Stimulated activated CD8-positive, alpha-beta memory T cell treated with anti-CD3 and anti-CD28 coated beads, Interleukin-12 subunit alpha, Interleukin-12 subunit beta, amount 100 ng/mL, for 4 hours (primary cell): Measurements from ENCODE around the gene WASHC4.

Experiments
- DNase-seq: peaks from one replicate; pipeline ENCODE4 v3.0.0-alpha.2; 2020; ENCODE audit warnings: low read depth

WASHC4 gene, protein sequence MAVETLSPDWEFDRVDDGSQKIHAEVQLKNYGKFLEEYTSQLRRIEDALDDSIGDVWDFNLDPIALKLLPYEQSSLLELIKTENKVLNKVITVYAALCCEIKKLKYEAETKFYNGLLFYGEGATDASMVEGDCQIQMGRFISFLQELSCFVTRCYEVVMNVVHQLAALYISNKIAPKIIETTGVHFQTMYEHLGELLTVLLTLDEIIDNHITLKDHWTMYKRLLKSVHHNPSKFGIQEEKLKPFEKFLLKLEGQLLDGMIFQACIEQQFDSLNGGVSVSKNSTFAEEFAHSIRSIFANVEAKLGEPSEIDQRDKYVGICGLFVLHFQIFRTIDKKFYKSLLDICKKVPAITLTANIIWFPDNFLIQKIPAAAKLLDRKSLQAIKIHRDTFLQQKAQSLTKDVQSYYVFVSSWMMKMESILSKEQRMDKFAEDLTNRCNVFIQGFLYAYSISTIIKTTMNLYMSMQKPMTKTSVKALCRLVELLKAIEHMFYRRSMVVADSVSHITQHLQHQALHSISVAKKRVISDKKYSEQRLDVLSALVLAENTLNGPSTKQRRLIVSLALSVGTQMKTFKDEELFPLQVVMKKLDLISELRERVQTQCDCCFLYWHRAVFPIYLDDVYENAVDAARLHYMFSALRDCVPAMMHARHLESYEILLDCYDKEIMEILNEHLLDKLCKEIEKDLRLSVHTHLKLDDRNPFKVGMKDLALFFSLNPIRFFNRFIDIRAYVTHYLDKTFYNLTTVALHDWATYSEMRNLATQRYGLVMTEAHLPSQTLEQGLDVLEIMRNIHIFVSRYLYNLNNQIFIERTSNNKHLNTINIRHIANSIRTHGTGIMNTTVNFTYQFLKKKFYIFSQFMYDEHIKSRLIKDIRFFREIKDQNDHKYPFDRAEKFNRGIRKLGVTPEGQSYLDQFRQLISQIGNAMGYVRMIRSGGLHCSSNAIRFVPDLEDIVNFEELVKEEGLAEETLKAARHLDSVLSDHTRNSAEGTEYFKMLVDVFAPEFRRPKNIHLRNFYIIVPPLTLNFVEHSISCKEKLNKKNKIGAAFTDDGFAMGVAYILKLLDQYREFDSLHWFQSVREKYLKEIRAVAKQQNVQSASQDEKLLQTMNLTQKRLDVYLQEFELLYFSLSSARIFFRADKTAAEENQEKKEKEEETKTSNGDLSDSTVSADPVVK

DNA sequence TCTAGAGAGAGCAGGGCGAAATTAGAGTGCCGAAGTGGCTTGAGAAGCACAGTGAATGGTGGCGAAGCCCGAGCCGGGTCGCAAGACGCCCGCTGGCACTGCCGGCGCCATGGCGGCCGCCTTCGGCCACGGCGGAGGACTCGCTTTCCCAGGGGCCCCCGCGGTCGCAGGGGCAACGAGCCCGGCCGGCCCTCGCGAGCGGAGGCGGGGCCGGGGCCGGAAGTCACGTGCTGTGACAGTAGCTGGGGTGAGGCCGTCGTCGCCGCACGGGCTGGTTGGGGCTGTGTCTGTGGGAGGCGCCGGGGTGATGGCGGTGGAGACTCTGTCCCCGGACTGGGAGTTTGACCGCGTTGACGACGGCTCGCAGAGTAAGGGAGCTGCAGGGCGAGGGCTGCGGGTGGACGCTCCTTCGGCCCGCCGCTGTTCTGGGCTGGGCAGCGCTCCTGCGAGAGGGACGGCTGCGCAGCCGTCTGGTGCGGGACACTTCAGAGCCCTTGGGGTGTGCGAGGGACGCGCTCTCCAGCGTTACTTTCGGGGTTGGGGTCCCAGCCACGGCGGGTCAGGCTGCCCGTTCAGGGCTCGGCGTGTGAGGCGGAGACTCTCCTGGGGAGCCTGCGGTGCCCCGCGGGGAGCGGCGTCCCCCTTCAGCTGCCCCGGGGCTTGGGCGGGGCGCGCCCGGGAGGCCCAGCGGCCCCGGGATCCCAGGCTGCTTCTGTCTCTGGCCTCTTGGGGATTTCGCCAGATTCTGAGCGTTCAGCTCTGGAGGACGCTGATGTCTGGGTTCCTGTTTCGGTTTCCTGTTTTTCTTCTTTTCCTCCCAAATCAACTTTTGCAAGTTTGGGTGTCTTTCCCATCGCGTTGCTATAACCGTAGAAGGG is at the start of gene WASHC4:
TSS of gene WASHC4 (plus strand) at position 238 of the 878 bp plus-strand sequence. CDS start at position 308, 70 bp downstream.
- peak; percentile 91 for DNase-seq

DNA sequence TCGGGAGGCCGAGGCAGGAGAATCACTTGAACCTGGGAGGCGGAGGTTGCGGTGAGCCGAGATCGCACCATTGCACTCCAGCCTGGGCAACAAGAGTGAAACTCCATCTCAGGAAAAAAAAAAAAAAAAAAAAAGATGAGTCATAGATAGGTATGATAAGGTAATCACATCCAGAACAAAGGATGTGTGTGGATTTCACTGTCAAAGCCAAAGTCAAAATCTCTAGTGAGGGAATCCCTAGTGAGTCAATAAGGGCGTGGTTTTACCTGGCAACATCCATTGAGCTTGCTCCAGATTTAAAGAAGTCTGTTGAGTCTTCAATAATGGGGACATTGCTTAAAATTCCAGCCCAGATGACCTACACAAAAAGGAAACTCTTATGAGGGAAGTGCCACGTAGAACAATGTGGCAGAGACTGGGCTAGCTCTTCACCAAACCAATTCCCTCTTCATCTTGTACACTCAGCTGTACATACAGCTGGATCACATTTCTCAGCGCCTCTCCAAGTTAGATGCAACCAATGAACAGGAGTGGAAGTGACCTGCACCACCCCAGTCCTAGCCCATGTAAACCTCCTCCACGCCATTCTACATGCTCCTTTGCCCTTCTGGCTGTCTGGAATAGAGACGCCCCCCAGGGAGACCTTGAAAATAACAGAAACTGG is 46.7 kb upstream of the WASHC4 start:
- DNase-seq = no peak

DNA sequence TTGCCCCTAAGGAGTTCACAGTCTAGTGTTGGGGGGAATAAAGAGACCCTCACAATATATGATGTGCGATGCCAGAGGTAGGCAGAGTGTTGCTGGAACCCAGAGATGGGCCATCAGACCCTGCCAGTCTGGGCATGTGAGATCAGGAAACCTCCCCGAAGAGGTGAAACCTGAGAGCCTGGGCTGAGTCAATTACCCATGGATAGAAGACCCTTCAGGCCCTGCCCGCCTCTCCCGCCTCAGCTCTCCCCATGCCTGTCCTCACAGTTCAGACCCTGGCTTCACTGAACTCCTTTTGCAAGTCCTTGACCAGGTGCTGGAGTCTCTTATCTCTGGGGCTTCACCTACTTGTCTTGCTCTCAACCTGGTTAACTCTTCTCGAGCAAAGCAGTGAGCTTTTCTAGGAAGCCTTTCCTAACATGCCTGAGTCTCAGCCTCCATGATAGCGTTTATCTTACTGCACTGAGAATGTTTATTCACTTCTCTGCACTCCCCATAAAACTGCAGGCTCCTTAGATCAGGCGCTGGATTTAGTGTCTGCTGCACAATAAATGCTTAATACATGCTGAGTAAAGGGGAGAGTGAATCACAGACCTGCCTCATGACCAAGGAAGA is 42.9 kb upstream of the WASHC4 start:
- no peak for DNase-seq

DNA sequence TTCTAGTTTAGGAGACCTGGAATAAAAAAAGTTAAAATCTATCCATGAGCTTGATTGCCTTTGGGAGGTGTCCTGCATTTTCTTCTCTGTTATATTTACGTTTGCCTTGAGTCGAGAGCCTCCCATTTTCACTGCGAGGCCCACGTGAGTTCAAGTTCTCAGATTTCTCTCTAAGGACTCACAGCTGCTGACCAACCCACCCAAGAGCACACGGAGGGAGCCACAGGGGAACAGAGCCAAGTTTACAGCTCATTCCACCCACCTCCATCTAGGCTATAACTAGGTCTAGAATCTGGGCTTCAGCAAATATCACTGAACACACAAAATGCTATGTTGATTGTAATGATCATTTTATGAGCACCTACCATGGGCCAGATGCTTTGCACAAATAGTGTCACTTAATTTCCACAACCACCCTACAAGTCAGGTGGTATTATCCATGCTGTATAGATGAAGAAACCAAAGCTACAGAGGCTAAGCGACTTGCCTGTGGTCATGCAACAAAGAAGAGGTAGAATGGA is 40.0 kb upstream of the WASHC4 start:
- DNase-seq = no peak

DNA sequence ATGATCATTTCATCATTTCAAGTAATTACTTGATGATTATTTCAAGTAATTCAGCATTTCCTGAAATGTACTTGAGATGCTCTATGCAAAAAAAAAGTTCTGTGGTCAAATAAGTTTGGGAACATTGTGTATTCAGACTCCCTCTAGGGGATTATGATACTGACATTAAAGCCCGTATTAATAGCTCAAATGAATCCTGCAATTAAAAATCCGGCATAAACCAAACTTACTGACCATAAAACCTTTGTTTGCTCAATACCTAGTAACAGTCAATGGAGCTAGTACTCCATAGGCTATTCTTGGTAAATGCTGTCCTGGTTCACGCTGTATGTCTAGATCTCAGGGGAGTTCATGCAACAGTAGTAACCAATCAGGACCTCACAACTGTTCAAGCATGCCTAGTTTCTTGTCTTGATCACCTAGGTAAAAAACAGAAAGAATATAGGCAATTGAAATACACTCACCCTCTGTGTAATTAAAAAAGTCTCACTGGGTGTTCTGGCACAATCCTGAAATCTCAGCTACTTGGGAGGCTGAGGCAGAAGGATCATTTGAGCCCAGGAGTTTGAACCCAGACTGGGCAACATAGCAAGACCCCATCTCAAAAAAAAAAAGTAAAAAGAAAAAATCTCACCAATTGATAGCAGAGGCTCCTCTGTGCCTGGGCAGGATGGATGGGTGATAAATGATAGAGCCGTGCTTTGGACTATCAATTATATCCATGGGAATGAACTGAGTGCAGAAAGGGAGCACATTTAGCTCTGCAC is 37.4 kb upstream of the WASHC4 start:
- DNase-seq = no peak

DNA sequence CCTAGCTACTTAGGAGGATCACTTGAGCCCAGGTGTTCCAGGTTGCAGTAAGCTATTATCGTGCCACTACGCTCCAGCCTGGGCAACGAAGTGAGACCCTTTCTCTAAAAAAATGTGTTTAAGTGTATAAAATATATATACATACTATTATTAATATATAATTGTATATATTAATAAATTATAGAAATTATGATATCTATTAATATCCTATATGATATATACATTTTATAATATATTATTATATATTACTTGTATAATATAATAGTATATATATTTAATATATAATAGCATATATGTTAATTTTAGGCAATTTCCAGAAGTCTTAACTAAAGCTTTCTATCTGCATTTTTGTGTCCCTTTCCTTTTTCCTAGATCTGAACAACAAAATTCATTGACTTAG is 35.5 kb upstream of the WASHC4 start:
- no peak for DNase-seq

DNA sequence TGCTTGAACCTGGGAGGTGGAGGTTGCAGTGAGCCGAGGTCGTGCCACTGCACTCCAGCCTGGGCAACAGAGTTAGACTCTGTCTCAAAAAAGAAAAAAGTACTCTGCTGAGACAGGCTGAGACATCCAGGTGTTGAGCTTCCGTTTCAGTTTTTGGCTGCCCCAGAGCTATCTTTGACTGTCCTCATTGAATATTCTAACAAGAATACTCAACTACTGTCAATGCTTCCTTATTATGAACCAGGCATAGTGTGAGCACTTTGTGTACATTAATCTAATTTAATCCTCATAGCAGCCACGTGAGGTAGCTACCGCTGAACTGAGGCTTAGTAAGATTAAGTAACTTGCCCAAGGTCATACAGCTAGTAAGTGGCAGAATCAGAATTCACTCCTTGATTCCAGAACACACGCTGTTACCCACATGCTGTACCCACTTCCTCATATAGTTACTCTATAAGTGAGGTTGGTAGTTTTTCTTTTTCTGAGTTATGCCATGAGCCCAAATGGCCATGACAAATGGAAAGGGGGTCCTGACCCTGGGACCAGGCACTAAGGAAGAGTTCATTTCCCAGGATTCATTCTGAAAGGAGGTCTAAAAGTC is 34.5 kb upstream of the WASHC4 start:
- no peak for DNase-seq

DNA sequence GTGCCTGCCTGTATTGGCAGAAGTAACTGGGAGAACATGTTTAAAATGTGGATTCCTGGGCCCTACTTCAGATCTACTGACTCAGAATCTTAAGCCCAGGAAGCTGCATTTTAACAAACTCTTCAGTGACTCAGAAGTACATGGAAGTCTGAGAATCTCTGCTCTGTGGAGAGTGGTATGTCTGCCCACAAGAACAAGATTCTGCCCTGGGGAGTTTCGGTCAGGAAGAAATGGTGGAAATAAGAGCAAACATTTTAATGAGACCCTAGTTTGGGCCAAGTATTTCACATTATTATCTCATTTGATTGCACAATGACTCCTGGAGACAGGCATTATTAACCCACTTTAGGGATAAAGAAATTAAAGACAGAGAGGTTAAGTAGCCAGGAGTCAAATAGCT is 31.4 kb upstream of the WASHC4 start:
- DNase-seq = no peak

DNA sequence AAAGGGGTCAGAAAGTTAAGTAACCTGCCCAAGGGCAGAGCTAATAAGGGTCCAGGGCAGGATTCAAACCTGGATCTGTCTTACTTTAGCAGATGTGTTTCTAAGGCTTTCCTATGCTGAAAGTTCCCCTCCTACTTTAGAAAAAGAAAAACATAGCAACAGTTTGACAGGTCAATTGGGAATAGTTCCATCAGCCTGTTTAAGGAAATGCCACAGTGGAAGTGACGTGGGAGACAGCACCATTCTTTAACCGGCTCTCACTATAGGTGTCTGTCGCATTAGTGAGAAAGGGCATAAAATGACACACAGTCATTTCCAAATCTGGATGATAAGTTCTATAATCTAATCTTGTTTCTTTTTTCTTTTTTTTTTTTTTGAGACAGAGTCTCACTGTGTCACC is 30.6 kb upstream of the WASHC4 start:
- DNase-seq = no peak

DNA sequence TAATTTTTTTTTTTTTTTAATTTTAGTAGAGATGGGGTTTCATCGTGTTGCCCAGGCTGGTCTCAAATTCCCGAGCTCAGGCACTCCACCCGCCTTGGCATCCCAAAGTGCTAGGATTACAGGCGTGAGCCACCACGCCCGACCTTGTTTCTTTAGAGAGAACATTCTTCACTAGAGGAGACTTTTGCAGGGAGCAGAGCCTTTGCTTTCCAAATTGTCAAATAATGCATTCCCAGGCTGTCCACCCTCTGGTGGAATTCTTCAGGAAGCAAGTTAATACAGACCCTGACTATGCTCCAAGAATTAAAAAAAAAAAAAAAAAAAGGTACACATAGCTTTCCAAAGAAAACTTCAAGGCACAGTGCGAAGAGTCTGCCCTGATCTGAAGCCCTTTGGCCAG is 30.1 kb upstream of the WASHC4 start:
- no peak for DNase-seq

DNA sequence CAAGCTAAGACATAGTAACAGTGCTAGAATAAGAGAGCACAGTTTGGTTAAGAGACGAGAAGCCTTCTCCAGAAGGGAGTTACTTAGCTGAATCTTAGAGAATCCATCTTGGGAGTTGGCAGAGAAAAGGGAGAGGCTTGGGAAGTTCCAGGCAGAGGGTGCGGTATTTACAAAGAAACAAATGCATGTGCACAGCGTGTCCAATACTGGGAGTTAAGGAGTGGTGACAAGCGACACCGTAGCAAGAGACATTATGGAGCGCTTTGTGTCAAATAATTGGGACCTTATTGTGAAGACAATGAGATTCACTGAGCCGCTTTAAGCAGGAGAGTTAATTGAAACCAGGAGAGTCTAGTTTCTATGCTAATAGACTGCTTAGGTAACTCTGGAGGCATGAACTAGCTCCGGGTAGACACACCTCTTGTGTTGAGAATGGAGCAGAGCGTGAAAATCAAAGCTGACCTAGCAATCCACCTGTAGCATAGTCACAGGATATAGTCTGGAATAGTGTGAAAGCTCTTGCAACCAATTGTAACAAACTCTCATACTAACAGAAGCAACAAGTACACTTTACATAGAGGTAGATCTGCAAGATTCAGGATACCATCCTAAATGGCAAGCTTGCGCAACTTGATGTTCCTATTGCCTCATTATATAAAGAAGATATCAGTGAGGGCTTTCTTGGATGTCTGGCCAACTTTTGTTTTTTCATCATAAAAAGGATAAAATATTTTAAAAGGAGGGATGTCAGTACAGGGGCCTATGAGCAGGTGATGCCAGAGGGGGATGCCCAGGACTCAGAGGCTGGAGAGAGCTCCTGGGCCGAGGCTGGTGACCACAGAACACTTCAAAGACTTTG is 28.6 kb upstream of the WASHC4 start:
- DNase-seq = no peak

DNA sequence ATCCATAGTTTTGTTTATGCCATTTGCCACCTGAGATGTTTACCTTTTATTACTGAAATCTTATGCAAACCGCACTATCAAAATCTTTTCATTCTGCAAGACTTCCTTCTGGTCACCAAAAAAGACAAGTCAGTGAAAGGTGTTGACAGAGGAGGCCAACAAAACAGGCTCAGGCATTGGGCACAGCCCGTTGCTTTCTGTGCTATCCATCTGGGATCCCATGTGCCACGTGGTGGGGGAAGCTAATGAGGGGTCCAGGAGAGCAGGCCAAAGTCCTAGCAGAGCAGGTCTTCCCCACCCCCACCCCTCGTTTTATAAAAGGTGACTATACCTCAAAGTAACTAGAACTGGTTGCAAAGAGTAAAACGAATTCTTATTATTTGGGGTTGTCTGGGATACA is 24.5 kb upstream of the WASHC4 start:
- DNase-seq = no peak

DNA sequence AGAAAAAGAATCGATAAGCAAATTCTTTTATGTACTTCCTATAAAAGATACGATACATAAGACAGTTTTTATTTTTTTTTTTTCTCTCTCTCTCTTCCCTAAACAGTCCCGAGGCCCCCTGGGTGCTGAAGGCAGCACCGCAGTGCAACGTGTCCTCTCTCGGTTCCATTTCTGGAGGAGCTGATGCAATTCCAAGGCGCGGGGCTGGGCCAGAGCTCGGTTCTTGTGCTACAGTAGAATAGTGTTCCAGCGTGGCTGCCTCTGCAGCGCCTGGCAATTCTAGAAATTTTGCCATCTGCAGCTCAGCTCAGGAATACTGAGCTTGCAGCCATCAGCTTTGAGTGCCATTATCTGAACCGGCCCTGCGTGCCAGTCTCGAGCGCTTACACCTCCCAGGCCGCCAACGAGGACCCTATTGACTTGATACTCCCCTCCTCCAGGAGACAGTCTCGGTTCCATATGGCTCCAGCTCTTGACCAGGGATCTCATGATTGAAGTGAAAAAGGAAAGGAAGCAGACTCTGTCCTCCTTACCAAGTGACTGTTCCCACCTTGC is 23.9 kb upstream of the WASHC4 start:
- DNase-seq = no peak

DNA sequence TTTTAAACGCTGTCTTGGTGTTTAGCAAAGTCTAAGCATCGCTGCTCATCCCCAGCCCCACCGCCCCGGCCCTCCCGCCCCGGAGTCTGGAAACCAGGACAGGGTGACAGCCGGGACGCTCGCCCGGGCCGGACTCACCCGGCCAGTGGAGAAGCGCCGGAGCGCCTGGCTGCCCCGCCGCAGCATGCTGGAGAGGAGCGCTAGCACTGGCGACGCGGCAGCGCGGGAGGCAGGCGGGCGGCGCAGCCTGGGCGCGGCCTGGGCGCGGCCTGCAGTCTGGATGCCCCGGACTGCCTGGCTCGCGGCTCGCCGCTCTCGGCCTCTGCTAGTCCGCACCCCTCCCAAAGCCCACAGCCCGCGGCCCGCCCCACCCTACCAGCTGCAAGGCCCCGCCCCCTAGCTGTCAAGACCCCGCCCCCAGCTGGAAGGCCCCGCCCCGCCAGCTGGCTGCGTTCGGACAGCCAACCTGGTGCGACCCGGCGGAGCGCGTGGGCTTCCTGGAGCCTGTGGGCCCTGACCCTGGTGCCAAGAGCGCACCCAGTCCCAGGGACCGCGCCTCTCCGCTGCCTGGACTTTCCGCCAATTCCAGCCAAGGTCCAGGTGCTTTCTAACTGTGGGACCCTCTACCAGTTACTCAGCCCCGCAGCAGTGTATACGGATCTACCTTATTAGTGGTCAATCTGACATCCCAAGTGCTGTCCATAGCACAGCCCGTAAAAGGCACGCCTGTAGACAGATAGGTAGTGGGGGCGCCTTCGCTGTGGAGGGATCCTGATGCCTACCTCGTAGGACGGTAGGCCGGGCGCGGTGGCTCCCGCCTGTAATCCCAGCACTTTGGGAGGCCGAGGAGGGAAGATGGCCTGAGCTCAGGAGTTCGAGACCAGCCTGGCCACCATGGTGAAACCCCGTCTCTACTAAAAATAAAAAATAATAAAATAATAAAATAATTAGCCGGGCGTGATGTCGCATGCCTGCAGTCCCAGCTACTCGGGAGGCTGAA is 23.0 kb upstream of the WASHC4 start, which contains the start of gene ALDH1L2:
TSS of gene ALDH1L2 (minus strand) at position 208 of the 1,000 bp plus-strand sequence. CDS start at position 186, 22 bp downstream.
- DNase-seq = peak; percentile 6

DNA sequence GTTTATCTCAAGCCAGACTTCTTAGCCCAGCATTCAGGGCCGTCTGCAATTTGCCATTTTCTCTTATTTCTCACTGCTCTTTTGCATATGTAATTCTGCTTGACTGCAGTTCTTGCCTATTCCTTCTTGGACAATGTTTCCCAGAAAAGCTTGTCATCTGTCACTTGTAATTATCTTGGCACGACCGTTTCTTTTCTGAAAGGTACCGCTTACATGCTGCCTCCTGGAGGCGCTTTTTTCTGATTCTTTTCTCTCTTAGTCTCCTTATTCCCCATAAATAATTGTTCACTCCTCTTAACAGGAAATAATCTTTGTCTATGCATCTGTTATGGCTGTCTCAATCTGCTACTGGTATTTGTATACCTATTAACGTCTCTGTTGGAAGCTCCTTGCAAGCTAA is 22.0 kb upstream of the WASHC4 start:
- DNase-seq = no peak

DNA sequence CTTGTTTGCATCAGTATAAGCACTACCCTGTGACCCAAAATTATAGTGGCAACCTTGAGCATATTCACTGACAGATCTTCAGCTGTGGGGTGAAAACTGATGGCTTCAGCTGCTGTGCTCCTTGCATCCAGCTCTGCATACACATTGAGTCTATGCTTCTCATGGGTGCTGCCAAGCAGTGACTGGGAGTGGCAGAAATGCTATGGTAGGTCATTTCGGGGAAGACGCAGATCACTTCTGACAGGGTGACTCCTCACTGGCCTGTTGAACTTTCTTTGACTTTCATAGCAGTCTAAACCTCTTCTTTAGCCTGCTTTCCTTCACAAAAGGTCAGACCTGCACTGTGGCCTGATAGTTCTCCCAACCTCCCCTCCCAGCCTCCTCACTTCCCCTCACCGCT is 17.7 kb upstream of the WASHC4 start:
- no peak for DNase-seq
